HCT116 (cell line): ENCODE results near the gene ADARB2. TPM values are rescaled to one million over a fixed set of nuclear protein-coding genes. Genes with fewer than 3 reads are reported as not detected.

Experiments
- ATAC-seq: fragments of 200-7000 bp; cut with Tn5 transposase; 2 replicates; pipeline ENCODE4 v1.9.1; 2020; ENCODE audit warnings: mild to moderate bottlenecking, moderate library complexity
- BruUV-seq: library from RNA; stranded (reverse); fragments of 400-500 nt; replicated peaks from 2 replicates; lab custom pipeline; 2021; lab: Mats Ljungman, UMichigan
- CTCF ChIA-PET: fragments of 300-600 bp; sonication (Branson Sonifier 250); formaldehyde crosslinking; loops from one replicate; lab custom pipeline; 2021; ENCODE audit warnings: antibody characterized with exemption; lab: Charles Lee
- POLR2A ChIA-PET: fragments of 300-600, 350-600 bp; sonication (Branson Sonifier 250); formaldehyde crosslinking; loops from one replicate; lab custom pipeline; 2021; ENCODE audit warnings: antibody characterized with exemption; lab: Charles Lee
- RAD21 ChIA-PET, 2 experiments: fragments of 300-600 bp; sonication (Branson Sonifier 250); formaldehyde crosslinking; loops; one replicate each; lab custom pipeline; 2023; ENCODE audit warnings: low total read pairs in 2 of 2; ENCODE audit not compliant: uncharacterized antibody in 2 of 2, unreplicated experiment in 2 of 2, low non-redundant PET in 1 of 2; lab: Charles Lee
- DNase-seq: peaks from one replicate; pipeline ENCODE4 v3.0.0-alpha.2; 2010; ENCODE audit warnings: low read depth, low spot score
- H2AFZ ChIP-seq: fragments of 200-600 bp; shearing (Covaris generic), sonication (generic); 2 replicates; pipeline ENCODE4 v1.6.1; 2017; ENCODE audit warnings: low read depth, mixed run types, mixed read lengths, antibody characterized with exemption, low read length; ENCODE audit not compliant: poor library complexity, severe bottlenecking
- H3K27ac ChIP-seq: 2 replicates; pipeline ENCODE4 v1.5.1; 2012; ENCODE audit warnings: low read depth, low read length
- H3K27me3 ChIP-seq: fragments of 200-600 bp; sonication (generic); 2 replicates; pipeline ENCODE4 v1.6.1; 2016; ENCODE audit warnings: mixed run types, low read length, mixed read lengths; ENCODE audit not compliant: insufficient read depth
- H3K36me3 ChIP-seq, 2 experiments: fragments of 200-500 bp in 1 of 2; fragments of 200-600 bp in 1 of 2; sonication (Bioruptor generic) in 1 of 2; sonication (generic) in 1 of 2; 2 replicates each; pipeline versions ENCODE4 v1.5.1 to v1.6.1; 2014 to 2016; ENCODE audit warnings: low read length in 2 of 2, inconsistent platforms in 1 of 2, mixed read lengths in 1 of 2, mixed run types in 1 of 2; ENCODE audit not compliant: insufficient read depth in 2 of 2, control insufficient read depth in 1 of 2
- H3K4me1 ChIP-seq, 2 experiments: fragments of 200-600 bp in 1 of 2; sonication (generic) in 1 of 2; 2 replicates each; pipeline versions ENCODE4 v1.5.1 to v1.6.1; 2012 to 2017; ENCODE audit warnings: low read length in 2 of 2, inconsistent platforms in 1 of 2, mild to moderate bottlenecking in 1 of 2, mixed read lengths in 1 of 2, mixed run types in 1 of 2, moderate library complexity in 1 of 2; ENCODE audit not compliant: insufficient read depth in 2 of 2, control insufficient read depth in 1 of 2
- H3K4me2 ChIP-seq: fragments of 200-600 bp; sonication (generic); 2 replicates; pipeline ENCODE4 v1.6.1; 2017; ENCODE audit warnings: mixed run types, low read length, mixed read lengths
- H3K4me3 ChIP-seq, 2 experiments: fragments of 200-600 bp in 1 of 2; sonication (generic) in 1 of 2; replicated peaks in 1 of 2; 2 replicates each; pipeline ENCODE4 v1.5.1; 2011 to 2016; ENCODE audit warnings: low read length in 2 of 2, control low read depth in 1 of 2, low read depth in 1 of 2, mild to moderate bottlenecking in 1 of 2, mixed read lengths in 1 of 2, mixed run types in 1 of 2
- H3K79me2 ChIP-seq: fragments of 200-600 bp; sonication (generic); 2 replicates; pipeline ENCODE4 v1.6.1; 2017; ENCODE audit warnings: mild to moderate bottlenecking, mixed run types, low read length, moderate library complexity, mixed read lengths; ENCODE audit not compliant: insufficient read depth
- H3K9ac ChIP-seq: fragments of 200-600 bp; sonication (generic); 2 replicates; pipeline ENCODE4 v1.6.1; 2016; ENCODE audit warnings: low read length, mixed read lengths
- H3K9me2 ChIP-seq: fragments of 200-600 bp; sonication (generic), shearing (Covaris generic); 2 replicates; pipeline ENCODE4 v1.6.1; 2017; ENCODE audit warnings: mixed run types, mild to moderate bottlenecking, moderate library complexity; ENCODE audit not compliant: insufficient read depth
- H3K9me3 ChIP-seq, 2 experiments: fragments of 200-500 bp in 1 of 2; fragments of 200-600 bp in 1 of 2; sonication (Bioruptor generic) in 1 of 2; sonication (generic) in 1 of 2; 2 replicates each; pipeline ENCODE4 v1.6.1; 2014 to 2017; ENCODE audit warnings: low read length in 2 of 2, mixed read lengths in 2 of 2, inconsistent platforms in 1 of 2, low read depth in 1 of 2, mild to moderate bottlenecking in 1 of 2, mixed run types in 1 of 2, moderate library complexity in 1 of 2; ENCODE audit not compliant: control insufficient read depth in 1 of 2, insufficient read depth in 1 of 2
- H4K20me1 ChIP-seq: fragments of 200-600 bp; sonication (generic), shearing (Covaris generic); 2 replicates; pipeline ENCODE4 v1.6.1; 2017; ENCODE audit warnings: mixed run types, mild to moderate bottlenecking, moderate library complexity; ENCODE audit not compliant: insufficient read depth
- CBX3 ChIP-seq: IDR thresholded peaks from 2 replicates; pipeline ENCODE4 v1.6.1; 2012; ENCODE audit warnings: low read depth
- CEBPB ChIP-seq: IDR thresholded peaks from 2 replicates; pipeline ENCODE4 v1.6.1; 2012; ENCODE audit warnings: low read depth
- EGR1 ChIP-seq: IDR thresholded peaks from 2 replicates; pipeline ENCODE4 v1.6.1; 2012; ENCODE audit warnings: low read depth
- EZH2 ChIP-seq: fragments of 200-600 bp; sonication (generic); IDR thresholded peaks from 2 replicates; pipeline ENCODE4 v1.6.1; 2017; ENCODE audit warnings: antibody characterized with exemption, mixed run types
- EZH2phosphoT487 ChIP-seq: fragments of 200-600 bp; IDR thresholded peaks from 2 replicates; pipeline ENCODE4 v1.6.1; 2018; ENCODE audit warnings: antibody characterized with exemption, borderline replicate concordance
- FOSL1 ChIP-seq: IDR thresholded peaks from 2 replicates; pipeline ENCODE4 v1.6.1; 2012; ENCODE audit warnings: low read depth
- POLR2A ChIP-seq: IDR thresholded peaks from 2 replicates; pipeline ENCODE4 v1.7.0; 2011; ENCODE audit warnings: borderline replicate concordance; ENCODE audit not compliant: insufficient read depth, insufficient read length; ENCODE audit errors: extremely low read depth
- RAD21 ChIP-seq: IDR thresholded peaks from 2 replicates; pipeline ENCODE4 v1.6.1; 2012; ENCODE audit warnings: low read depth, mild to moderate bottlenecking
- SIN3A ChIP-seq: IDR thresholded peaks from 2 replicates; pipeline ENCODE4 v1.6.1; 2012; ENCODE audit warnings: low read depth
- SP1 ChIP-seq: IDR thresholded peaks from 2 replicates; pipeline ENCODE4 v1.6.1; 2012; ENCODE audit warnings: low read depth
- TCF7L2 ChIP-seq: IDR thresholded peaks from 2 replicates; pipeline ENCODE4 v1.7.0; 2011; ENCODE audit warnings: borderline replicate concordance, inconsistent platforms; ENCODE audit not compliant: insufficient read depth, insufficient read length; ENCODE audit errors: extremely low read depth
- YY1 ChIP-seq: IDR thresholded peaks from 2 replicates; pipeline ENCODE4 v1.6.1; 2011; ENCODE audit warnings: low read length, low read depth, moderate library complexity, mild to moderate bottlenecking; ENCODE audit not compliant: insufficient replicate concordance; ENCODE audit errors: extremely low read depth
- ZFX ChIP-seq: fragments of 450-650 bp; IDR thresholded peaks from 2 replicates; pipeline ENCODE4 v1.6.1; 2017
- intact Hi-C: fragments of 100-400 bp; cut with micrococcal nuclease; formaldehyde crosslinking; loops from 2 replicates; pipeline ENCODE4 v1.10.0; 2022
- total RNA-seq: library from RNA; stranded (reverse); gene quantifications from one replicate; pipeline ENCODE4 v1.2.1, GENCODE V29; 2021; ENCODE audit not compliant: unreplicated experiment
- TF ChIP-seq, protein P1 (sequence below): IDR thresholded peaks from 2 replicates; pipeline ENCODE4 v1.6.1; 2011; ENCODE audit warnings: mild to moderate bottlenecking, low read length, moderate library complexity; ENCODE audit not compliant: insufficient replicate concordance; ENCODE audit errors: extremely low read depth
- TF ChIP-seq, protein P2 (sequence below): IDR thresholded peaks from 2 replicates; pipeline ENCODE4 v1.6.1; 2012
- TF ChIP-seq, protein P3 (sequence below), 3 experiments: fragments of 200-600 bp in 1 of 3; sonication (generic) in 1 of 3; IDR thresholded peaks in 2 of 3; conservative IDR thresholded peaks in 1 of 3; 2 replicates each; pipeline ENCODE4 v1.5.1; 2012 to 2017; ENCODE audit warnings: low read depth in 2 of 3, low read length in 2 of 3, antibody characterized with exemption in 1 of 3, borderline replicate concordance in 1 of 3, control low read depth in 1 of 3, mild to moderate bottlenecking in 1 of 3, mixed read lengths in 1 of 3, mixed run types in 1 of 3, moderate library complexity in 1 of 3; ENCODE audit not compliant: insufficient read depth in 1 of 3
- TF ChIP-seq, protein P4 (sequence below): IDR thresholded peaks from 2 replicates; pipeline ENCODE4 v1.6.1; 2012
- TF ChIP-seq, protein P5 (sequence below): IDR thresholded peaks from 2 replicates; pipeline ENCODE4 v1.6.1; 2012; ENCODE audit warnings: low read depth

Gene ADARB2
- total RNA-seq, 1 experiment from 2014 or later, result not detected

DNA sequence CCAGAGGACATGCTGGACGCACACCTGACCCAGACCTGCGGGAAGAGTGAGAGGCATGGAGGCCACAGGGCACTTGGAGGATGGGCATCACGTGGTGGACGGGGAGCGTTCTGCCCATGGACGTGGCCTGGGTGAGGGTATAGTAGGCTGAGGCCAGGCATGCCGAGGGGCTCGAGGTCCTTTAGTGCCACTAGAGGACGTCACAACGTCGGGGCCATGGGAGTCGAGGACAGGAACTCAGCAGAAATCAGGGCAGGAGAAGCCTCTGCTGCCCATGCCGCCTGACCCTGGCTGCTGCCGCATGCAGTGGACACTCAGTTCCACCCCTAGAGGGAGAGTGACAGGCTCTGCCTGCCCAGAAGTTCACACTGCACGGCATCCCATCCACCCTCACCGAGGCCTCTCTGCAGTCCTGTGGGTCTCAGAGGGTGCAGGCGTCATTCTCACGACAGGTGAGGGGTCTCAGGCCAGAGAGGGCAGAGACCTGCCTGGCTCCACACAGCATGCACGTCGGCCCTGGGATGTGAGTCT is 198.7 kb downstream of the ADARB2 start (continued):
- TF ChIP-seq, protein P1, sequence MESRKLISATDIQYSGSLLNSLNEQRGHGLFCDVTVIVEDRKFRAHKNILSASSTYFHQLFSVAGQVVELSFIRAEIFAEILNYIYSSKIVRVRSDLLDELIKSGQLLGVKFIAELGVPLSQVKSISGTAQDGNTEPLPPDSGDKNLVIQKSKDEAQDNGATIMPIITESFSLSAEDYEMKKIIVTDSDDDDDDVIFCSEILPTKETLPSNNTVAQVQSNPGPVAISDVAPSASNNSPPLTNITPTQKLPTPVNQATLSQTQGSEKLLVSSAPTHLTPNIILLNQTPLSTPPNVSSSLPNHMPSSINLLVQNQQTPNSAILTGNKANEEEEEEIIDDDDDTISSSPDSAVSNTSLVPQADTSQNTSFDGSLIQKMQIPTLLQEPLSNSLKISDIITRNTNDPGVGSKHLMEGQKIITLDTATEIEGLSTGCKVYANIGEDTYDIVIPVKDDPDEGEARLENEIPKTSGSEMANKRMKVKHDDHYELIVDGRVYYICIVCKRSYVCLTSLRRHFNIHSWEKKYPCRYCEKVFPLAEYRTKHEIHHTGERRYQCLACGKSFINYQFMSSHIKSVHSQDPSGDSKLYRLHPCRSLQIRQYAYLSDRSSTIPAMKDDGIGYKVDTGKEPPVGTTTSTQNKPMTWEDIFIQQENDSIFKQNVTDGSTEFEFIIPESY, result no peak
- TF ChIP-seq YY1, result no peak
- no peak for TF ChIP-seq FOSL1
- no peak for TF ChIP-seq EZH2
- no peak for TF ChIP-seq EGR1
- no peak for TF ChIP-seq POLR2A
- TF ChIP-seq, protein P2, sequence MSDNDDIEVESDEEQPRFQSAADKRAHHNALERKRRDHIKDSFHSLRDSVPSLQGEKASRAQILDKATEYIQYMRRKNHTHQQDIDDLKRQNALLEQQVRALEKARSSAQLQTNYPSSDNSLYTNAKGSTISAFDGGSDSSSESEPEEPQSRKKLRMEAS, result no peak
- TF ChIP-seq, protein P3, sequence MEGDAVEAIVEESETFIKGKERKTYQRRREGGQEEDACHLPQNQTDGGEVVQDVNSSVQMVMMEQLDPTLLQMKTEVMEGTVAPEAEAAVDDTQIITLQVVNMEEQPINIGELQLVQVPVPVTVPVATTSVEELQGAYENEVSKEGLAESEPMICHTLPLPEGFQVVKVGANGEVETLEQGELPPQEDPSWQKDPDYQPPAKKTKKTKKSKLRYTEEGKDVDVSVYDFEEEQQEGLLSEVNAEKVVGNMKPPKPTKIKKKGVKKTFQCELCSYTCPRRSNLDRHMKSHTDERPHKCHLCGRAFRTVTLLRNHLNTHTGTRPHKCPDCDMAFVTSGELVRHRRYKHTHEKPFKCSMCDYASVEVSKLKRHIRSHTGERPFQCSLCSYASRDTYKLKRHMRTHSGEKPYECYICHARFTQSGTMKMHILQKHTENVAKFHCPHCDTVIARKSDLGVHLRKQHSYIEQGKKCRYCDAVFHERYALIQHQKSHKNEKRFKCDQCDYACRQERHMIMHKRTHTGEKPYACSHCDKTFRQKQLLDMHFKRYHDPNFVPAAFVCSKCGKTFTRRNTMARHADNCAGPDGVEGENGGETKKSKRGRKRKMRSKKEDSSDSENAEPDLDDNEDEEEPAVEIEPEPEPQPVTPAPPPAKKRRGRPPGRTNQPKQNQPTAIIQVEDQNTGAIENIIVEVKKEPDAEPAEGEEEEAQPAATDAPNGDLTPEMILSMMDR (IDR thresholded peaks at IDR 0.05 in 2 of 3, conservative IDR thresholded peaks at IDR 0.05 in 1 of 3; ENCODE audit: borderline replicate concordance in 1 of 3, insufficient read depth in 1 of 3, low read depth in 2 of 3, low read length in 2 of 3), result no peak
- no peak for TF ChIP-seq SIN3A
- TF ChIP-seq, all 23 proteins: peak for 0

DNA sequence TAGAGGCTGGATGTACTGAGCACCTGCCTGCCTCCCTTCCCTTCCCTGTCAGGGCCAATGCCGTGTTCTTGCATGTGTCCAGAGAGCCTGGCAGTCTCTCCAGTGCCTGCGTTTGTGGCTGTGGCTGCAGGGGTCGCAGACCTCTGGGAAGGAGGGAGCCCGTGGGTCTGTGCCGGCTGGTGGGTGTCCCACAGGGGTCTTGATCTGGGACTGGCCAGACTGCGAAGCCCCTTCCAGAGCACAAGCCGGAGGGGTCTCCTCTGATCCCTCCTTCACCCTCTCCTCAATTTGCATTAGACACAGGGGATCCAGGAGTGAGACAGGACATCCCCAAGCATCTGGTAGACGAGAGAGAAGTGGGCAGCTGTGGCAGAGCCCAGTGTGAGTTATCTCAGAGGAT is 199.2 kb downstream of the ADARB2 start:
- ChIA-PET RAD21 (no interaction called here), POLR2A (no interaction called here), CTCF (no interaction called here)
- Histone ChIP-seq H3K4me2 (no peak overlapping the region), H3K9me3 (no peaks in the 10 kb centered on the region), H3K4me3 (no peak overlapping the region), H3K9me2 (no peaks in the 10 kb centered on the region), H3K27ac (no peak overlapping the region), H3K9ac (no peak overlapping the region), H3K4me1 (no peaks in the 10 kb centered on the region), H3K79me2 (no peaks in the 10 kb centered on the region), H4K20me1 (no peaks in the 10 kb centered on the region), H2AFZ (no peak overlapping the region), H3K27me3 (no peaks in the 10 kb centered on the region), H3K36me3 (no peaks in the 10 kb centered on the region)
- no peak for DNase-seq
- no TSS peak for BruUV-seq
- no peak for ATAC-seq
- intact Hi-C loops, result no loop called here
- TF ChIP-seq SP1 (no peak), ZFX (no peak), TCF7L2 (no peak), CBX3 (no peak), YY1 (no peak), RAD21 (no peak), EZH2phosphoT487 (no peak), CEBPB (no peak), FOSL1 (no peak)
- TF ChIP-seq, protein P4, sequence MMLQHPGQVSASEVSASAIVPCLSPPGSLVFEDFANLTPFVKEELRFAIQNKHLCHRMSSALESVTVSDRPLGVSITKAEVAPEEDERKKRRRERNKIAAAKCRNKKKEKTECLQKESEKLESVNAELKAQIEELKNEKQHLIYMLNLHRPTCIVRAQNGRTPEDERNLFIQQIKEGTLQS, result no peak
- TF ChIP-seq, protein P5, sequence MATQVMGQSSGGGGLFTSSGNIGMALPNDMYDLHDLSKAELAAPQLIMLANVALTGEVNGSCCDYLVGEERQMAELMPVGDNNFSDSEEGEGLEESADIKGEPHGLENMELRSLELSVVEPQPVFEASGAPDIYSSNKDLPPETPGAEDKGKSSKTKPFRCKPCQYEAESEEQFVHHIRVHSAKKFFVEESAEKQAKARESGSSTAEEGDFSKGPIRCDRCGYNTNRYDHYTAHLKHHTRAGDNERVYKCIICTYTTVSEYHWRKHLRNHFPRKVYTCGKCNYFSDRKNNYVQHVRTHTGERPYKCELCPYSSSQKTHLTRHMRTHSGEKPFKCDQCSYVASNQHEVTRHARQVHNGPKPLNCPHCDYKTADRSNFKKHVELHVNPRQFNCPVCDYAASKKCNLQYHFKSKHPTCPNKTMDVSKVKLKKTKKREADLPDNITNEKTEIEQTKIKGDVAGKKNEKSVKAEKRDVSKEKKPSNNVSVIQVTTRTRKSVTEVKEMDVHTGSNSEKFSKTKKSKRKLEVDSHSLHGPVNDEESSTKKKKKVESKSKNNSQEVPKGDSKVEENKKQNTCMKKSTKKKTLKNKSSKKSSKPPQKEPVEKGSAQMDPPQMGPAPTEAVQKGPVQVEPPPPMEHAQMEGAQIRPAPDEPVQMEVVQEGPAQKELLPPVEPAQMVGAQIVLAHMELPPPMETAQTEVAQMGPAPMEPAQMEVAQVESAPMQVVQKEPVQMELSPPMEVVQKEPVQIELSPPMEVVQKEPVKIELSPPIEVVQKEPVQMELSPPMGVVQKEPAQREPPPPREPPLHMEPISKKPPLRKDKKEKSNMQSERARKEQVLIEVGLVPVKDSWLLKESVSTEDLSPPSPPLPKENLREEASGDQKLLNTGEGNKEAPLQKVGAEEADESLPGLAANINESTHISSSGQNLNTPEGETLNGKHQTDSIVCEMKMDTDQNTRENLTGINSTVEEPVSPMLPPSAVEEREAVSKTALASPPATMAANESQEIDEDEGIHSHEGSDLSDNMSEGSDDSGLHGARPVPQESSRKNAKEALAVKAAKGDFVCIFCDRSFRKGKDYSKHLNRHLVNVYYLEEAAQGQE, result no peak
